HG02623 (cell line): ENCODE data around the gene TCF12.
"Not testable (repeated sequence)": the region's sequence is repeated elsewhere in the genome, so short reads cannot be mapped to it uniquely, and the experiment has no call there.

Experiments
- ATAC-seq: cut with Tn5 transposase; IDR thresholded peaks from one replicate; pipeline ENCODE4 v1.9.1; 2021; ENCODE audit warnings: moderate library complexity; ENCODE audit not compliant: unreplicated experiment

The TCF12 gene

DNA sequence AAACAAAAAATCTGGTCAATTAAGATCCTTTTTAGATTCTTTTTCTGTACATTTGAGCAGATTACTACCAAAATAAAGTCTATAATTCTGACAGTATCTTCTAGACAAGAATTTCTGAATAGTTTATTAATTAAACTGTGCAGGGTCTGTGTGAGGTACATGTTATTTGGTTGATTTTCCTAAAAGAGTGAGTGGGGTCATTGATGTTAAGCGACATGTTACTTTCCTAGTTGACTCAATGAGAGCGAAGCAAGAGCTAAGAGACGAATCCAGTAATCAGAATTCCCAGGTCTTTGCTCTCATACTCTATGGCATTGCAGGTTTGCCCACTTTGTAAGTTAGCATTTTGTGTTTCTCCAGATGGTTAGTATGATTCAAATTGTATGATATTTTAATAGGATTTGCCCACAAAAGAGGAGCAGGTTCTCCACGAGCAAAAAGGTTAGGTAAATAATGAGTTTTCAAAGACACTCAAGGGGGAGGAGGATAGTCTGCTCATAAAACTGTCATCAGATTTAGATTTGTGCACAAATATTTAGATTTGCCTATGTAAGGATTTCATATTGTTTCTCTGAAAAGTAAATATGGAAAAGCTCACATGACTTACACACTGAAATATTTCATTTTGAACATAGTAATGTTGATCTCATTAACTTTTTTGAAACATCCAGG is 240.7 kb downstream of the TCF12 start:
- no peak for ATAC-seq

DNA sequence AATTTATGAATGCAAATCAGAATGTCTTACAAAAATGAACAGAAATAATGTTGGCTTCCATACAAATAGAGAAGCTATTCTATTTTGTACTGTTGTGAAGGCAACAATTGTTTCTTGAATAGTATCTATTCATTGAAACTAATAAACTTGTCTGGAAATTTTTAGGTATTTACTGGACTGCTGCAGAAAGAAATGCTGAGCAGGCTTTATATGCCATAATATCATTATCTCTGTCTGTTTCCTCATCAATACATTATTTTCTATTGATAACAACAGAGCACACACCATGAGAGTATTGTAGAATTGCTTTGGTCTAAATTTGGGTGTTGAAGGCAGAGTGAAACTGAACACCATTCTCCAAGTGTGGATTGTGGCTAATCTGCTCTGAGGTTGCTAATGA is 241.3 kb downstream of the TCF12 start:
- ATAC-seq = no peak

DNA sequence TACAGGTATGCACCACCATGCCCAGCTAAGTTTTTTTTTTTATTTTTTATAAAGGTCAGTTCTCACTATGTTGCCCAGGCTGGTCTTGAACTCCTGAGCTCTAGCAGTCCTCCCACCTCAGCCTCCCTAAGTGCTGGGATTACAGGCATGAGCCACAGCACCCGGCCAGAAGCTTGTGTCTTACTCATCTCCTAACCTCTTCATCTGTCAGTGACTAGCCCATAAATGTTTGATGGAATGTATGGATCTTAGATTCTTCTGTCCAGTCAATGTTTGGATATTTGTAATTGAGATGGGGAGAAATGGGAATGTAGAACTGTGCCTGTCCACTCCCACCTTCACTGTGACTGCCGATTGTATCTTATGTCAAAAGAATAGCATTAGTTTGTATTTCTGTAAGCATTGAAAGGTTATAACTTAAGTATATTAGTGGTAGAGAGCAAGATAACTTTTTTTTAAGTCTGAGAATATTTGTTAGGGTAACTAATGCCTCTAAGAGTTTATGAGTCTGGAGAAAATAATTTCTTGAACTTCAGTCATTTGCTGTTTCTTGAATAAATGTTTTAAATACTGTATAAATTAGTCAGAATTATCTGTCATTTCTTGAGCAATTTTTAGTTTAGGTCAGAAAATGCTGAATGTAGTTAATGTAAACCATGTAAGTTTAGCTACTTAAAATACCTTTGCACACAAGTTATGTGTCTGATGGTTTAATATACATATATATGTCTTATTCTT is 242.5 kb downstream of the TCF12 start:
- no peak for ATAC-seq

DNA sequence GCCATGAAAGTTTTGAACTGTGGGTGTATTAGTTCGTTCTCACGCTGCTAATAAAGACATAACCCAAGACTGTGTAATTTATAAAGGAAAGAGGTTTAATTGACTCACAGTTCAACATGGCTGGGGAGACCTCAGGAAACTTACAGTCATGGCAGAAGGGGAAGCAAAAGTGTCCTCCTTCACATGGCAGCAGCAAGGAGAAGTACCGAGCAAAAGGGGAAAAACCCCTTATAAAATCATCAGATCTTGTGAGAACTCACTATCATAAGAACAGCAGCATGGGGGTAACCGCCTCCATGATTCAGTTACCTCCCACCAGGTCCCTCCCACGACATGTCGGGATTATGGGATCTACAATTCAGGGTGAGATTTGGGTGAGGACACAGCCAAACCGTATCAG is 245.8 kb downstream of the TCF12 start:
- not testable (repeated sequence) for ATAC-seq

DNA sequence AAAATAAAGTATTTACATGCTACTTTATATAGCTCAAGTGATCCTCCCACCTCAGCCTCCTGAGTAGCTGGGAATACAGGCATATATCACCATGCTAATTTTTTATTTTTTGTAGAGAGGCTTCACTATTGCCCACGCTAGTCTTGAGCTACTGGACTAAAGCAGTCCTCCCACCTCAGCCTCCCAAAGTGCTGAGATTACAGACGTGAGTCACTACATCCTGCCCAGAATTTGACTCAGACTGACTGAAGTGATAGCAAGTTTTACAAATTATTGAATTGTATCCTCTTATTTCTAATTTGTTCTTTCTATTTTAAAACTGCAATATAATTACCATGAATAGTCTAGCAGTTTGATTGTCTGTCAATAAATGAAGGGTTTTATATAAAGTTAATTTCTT is 247.5 kb downstream of the TCF12 start:
- no peak for ATAC-seq

DNA sequence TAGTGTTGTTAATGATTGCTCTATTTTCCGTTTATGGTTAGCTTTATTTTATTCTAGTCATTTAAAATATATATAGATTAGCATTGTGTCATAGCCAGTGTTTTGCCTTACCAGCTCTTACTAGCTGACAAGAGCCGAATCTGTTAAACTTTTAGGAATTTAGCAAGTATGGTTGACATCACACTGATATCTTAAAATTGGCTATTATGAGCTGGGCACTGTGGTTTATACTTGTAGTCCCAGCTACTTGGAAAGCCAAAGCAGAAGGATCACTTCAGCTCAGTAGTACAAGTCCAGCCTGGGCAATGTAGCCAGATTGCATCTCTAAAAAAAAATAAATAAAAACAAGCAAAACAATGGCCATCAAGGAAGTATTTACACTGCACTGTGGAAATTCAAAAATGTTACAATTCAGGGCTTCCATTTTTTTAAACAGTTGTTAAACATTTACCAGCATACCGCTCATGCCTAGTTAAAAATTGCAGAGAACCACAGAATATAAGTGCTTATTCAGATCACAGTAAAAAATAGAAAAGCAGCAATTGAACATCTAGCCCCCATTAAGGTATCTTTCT is 249.5 kb downstream of the TCF12 start:
- no peak for ATAC-seq

DNA sequence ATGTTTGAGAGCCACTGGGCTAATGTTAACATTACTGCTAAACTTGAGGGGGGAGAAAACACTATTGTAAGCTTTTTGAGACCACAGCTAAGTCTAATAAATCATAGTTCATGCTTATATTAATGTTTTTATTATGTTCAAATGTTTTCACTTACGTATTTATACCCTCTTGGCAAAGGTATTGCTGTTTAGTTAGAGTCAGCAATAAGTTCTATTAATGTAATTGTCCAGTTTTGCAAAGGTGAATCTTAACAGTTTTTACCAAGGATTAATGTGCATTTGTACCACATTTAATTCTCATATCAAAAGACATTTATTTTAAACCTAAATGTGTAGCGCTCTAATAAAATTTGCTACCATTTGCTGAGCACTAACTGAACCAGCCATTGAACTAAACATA is 251.2 kb downstream of the TCF12 start:
- no peak for ATAC-seq

DNA sequence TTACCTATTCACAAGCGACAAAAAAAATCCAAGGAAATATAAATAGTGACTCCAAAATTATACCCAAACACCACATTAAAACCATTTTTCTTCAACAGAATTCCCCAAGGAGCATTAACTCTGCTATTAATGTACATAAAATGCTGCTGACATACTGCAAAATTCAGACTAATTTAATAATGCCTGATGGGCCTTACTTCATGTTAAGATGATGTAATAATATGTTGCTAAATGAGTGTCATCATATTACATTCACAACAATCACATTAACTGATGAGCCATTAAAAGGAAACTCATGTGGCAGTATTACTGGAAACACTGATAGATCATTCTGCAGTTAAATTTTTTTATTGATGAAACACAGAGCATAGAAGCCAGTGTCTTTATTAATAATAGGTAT is 253.0 kb downstream of the TCF12 start:
- ATAC-seq = no peak

DNA sequence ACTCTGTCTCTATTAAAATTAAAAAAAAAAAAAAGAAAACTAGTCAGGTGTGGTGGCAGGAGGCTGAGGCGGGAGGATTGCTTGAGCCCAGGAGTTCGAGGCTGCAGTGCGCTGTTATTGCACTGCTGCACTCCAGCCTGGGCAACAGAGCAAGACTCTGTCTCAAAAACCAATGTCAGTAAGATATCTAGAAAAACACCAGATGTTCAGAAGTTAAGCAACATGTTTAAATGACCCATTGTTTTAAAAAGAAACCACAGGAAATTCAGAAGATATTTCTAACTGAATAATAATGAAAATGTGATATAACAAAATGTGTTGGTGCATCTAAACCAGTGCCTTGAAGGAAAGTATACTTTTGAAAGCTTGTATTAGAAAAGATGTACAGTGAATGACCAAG is 254.5 kb downstream of the TCF12 start:
- no peak for ATAC-seq

DNA sequence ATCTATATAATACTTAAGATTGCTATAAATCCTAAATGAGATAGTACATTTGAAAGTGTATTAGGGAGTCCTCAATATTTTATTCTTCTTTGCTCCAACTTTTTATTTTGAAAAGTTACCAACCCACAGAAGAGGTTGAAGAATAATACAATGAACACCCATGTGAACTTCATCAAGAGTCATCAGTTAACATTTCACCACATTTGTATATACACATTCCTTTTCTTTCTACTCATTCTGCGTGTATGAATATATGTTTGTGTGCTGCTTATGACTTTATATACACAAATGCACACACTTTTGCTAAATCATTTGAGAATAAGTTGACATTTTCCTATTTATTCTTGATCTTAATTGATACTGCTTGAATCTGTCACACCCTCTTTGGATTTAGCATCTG is 264.6 kb downstream of the TCF12 start:
- no peak for ATAC-seq

DNA sequence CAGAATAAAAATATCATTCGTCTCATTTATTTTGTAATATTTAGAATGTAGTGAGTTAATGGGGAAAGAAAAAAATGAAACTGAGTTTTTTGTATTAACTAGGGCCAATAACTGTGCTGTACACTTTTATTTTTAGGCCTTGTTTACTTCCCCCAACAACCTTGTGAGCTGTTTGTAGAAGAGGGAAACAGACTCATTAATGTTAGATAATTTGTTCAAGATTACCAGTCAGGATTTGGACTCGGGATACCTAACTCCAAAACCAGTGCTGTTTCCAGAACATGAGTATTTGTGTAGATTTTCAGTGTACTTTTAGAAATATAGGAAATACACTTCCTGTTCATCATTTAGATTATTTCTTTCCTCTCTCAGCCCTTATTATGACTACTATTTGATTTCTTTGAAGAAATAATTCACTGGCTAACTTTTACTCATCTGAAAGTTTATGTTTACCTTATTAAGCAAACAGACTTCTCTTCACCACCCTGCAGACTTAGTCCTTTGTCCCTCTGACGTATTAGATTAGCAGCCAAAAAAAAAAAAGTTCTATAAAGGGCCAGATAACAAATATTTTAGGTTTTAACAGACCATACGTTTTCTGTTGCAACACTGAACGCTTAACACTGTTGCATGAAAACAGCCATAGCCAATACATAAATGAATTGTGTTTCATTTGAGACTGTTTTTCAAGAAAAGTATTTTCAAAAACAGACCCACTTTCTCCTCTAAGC is 265.3 kb downstream of the TCF12 start:
- no peak for ATAC-seq

DNA sequence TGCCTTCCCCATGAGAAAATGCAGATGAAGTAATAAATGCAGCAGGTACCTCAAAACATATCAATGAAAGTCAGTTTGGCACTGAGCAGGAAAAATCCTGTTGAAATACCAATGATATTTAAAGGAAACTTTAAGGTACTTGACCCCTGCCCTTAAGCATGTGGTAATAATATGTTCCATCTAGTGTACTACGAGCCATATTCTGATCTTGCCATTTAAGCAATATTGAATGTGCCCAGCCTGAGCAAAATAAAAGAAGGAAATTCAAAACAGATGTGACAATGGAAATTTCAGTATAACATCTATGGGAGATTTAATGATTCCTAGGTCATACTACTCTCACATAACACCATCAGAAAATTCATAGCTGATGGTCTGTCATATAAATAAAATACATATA is 266.1 kb downstream of the TCF12 start:
- ATAC-seq = no peak

DNA sequence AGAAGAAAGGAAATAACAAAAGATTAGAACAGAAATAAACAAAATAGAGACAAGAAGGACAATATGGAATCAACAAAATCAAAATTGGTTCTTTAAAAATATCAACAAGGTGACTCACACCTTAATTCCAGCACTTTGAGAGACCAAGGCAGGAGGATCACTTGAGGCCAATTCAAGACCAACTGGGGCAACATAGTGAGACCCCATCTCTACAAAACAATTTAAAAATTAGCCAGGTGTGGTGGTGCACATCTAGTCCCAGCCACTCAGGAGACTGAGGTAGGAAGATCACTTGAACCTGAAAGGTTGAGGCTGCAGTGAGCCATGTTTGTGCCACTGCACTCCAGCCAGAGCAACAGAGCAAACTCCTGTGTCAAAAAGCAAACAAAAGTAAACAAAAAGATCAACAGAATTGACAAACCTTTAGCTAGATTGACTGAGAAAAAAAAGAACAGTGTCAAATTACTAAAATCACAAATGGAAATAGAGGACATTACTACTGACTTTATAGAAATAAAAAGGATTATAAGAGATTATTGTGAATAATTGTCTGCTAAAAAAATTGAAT is 267.1 kb downstream of the TCF12 start:
- ATAC-seq = no peak

DNA sequence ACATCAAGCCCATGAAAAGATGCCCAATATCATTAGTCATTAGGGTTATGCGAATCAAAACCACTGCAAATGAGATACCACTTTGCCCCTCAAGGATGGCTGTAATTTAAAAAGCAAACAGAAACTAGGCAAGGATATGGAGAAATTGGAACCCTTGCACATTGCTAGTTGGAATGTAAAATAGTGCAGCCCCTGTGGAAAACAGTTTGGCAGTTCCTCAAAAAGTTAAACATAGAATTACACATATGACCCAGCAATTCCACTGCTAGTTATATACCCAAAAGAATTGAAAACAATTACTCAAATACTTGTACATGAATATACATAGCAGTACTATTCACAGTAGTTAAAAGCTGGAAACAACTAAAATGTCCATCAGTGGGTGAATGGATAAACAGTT is 271.0 kb downstream of the TCF12 start:
- no peak for ATAC-seq

DNA sequence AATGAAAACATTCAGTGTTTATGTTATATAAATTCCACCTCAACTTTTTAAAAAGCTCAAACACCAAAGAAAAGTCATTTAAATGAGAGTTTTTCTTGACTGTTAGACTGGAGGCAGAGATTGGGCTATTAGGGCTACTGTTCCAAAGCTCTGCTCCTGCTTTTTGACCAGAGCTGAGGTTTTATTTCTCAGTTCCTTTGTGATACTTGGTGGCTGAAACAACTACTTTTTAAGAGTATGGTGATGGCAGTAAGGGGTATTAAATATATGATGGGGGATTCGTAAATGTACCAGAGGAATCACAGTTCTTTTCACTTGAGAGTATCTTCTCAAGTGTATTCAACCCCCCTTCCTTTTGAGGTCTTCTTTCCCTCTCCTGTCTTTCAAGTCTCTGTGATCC is 271.8 kb downstream of the TCF12 start:
- no peak for ATAC-seq

DNA sequence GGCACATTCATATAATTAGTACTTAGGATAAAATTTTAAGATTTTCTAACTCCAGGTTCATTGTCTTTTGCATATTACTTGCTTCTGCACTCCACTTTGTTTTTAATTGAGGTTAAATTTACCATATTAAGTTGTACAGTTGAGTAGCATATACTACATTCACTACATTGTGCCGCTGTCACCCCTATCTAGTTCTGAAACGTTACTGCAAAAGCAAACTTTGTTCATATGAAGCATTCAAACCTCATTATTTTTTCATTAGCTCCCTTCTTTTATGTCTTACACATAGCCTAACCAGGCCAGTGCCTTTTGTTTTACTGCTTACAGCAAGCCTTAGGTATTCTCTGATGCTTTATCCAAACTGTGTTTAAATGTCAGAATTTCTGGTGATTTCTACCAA is 274.7 kb downstream of the TCF12 start:
- no peak for ATAC-seq

DNA sequence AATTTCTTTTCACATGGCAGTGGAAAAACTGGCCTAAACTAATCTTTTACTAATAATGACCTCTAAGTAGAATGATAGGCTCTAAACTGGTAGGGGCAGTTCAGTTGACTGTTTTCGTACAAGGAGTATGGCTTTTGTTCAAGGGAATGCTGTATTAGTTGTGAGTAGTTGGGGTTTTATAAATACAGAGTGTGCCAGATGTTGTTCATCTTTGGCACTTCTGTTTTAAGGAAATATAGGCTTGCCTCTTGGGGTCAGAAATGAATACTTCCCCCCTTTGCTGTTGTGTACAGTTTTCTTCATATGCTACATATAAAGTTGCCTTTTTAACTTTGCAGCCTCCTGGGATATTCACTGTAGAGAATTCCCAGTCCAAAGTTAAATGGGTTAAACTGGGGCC is 276.9 kb downstream of the TCF12 start:
- ATAC-seq = no peak

DNA sequence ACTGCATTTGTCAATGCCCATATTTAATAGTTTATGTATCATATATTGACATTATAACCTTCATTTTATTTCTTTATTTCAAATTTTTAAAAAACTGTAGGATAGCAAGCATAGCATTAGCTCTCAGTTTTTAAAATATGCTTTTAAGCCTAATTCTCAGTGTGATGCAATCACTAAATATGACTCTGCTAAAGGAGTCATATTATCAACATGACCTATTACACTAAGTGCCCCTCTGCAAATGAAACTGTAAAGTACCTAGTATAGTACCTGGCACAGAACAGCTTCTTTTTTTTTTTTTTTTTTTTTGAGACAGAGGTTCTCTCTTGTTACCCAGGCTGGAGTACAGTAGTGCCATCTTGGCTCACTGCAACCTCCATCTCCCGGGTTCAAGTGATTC is 278.4 kb downstream of the TCF12 start:
- no peak for ATAC-seq

DNA sequence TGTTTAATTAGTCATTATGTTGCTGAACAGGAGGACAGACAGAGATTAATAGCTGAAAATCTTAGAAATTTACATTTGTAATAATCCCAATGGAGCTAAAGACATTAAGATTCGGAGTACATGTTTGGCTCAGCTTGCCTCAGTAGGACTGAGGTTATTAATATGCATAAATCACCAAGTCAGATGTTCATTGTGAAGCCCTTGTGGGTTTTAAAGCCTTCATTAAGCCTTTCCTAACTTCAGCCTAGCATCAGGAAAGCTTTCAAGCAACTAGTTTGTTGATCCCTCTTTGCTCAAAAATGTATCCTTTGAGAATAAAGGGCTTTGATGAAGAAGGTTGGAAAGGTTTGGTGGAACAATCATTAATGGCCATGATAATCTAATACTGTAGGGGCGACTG is 279.7 kb downstream of the TCF12 start:
- no peak for ATAC-seq

DNA sequence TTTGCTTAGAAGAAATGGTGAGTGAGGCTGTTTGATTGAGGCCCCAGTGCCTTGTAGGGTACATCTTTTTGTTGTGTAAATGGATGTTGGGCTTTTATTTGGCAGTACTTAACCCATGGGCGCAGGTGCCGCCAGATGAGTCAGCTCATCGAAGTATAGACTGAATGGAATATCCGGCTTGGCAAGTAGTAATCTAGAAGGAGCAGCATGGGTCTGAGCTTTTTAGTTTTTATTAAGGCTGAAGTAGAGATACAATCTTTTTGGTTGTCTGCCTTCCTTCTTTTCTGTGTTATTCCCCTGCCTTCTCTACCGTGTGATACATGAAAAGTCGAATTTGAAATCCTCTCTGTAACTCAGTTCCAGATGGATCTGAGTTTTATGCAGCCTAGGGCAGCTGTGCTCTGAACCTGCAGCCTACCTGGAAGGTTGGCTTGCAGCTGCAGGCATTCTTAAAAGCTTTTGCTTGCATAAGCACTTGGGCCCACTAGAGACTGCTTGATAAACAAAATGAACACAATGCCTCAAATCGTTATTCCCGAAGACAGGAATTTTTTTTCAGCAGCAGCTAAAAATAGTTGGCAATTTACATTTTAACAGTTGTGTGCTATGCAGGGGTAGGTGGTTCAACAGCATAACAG is 280.3 kb downstream of the TCF12 start:
- ATAC-seq = no peak

DNA sequence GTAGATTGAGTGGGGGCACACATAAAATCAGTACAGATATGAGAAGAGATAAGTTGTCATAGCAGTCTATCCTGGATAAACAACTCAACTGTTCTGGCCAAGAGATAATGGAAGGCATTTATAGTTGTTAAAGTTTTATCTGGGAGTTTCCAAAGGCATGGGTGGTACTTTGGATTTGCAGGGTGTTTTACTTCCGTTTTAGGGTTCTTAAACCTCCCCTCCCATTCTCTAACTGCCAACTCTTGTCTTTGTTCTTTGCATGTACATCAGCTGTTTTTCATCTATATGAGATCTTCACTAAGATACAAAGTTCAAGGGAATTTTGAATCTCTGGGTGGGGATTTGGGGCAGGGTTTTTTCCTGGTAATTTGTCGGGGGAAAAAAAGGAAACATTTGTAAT is 283.1 kb downstream of the TCF12 start:
- no peak for ATAC-seq
